Epithelial cell of esophagus (primary cell): Measurements from ENCODE around the gene LTB.

Experiments
- DNase-seq: peaks from one replicate; pipeline ENCODE4 v3.0.0; 2010; ENCODE audit warnings: low read depth
- H3K4me3 ChIP-seq: 2 replicates; pipeline ENCODE4 v1.5.1; 2011; ENCODE audit warnings: mild to moderate bottlenecking, low read length, control low read depth
- TF ChIP-seq, protein P1 (sequence below): IDR thresholded peaks from 2 replicates; pipeline ENCODE4 v1.5.1; 2011; ENCODE audit warnings: low read depth, mild to moderate bottlenecking, low read length, control low read depth, inconsistent platforms; ENCODE audit not compliant: insufficient read depth; ENCODE audit errors: missing control alignments

Gene LTB

DNA sequence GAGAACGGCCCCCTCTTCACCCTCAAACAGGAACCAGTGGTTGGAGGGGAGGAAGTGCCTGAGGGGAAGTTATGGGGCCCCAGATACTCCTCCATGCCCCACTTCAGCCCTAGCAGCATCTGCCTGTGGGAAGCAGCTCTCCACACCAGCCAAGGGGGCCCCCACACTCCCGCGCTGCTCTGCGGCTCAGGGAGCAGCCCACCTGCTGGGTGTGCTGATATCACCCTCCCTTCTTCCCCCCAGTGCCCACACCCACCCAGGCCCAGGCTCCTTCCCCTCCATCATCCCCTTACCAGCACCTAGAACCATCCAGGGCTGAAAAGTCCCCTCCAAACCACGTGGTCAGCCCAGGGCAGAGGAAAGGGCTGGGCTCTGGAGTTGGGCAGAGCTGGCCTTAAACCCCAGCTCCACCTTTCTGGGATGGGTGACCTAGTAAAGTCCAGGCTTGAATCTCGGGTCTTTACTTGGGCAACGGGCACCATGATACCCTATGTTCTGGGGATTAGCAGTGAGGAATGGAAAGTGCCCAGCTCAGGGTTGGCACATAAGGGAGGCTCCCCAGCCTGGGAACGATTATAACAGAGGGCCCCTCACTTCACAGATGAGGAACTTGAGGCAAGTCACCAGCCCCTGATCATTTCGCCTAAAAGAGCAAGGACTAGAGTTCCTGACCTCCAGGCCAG, 4.5 kb upstream of the LTB start:
- no peak overlapping the region for H3K4me3 ChIP-seq
- TF ChIP-seq, protein P1, sequence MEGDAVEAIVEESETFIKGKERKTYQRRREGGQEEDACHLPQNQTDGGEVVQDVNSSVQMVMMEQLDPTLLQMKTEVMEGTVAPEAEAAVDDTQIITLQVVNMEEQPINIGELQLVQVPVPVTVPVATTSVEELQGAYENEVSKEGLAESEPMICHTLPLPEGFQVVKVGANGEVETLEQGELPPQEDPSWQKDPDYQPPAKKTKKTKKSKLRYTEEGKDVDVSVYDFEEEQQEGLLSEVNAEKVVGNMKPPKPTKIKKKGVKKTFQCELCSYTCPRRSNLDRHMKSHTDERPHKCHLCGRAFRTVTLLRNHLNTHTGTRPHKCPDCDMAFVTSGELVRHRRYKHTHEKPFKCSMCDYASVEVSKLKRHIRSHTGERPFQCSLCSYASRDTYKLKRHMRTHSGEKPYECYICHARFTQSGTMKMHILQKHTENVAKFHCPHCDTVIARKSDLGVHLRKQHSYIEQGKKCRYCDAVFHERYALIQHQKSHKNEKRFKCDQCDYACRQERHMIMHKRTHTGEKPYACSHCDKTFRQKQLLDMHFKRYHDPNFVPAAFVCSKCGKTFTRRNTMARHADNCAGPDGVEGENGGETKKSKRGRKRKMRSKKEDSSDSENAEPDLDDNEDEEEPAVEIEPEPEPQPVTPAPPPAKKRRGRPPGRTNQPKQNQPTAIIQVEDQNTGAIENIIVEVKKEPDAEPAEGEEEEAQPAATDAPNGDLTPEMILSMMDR = no peak
- DNase-seq = no peak

DNA sequence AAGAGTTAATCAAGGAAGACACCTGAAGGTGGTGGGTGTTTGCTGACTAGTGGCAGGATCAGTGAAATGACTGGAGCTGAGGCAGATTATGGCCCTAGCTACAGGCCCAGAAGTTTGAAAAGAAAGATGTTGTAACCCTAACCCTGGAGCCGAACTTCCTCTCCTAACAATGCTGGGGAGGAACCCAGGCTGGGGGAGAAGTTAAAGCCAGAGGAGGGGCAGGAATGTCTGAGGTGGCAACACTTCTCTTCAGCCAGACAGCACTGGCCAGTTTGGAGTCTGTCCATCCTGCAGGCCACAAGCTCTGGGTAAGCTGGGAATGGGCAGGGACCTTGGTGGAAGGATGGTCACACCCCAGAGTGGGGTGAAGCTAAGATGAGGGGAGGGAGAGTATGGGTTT, 3.8 kb upstream of the LTB start, which contains the start of gene LST1:
TSS of gene LST1 (plus strand) at position 270 of the 400 bp plus-strand sequence. CDS start 1,023 bp downstream, outside the sequence.
- H3K4me3 ChIP-seq = no peak within 1 kb of the TSS
- no peak for DNase-seq
- TF ChIP-seq, protein P1 = no peak

DNA sequence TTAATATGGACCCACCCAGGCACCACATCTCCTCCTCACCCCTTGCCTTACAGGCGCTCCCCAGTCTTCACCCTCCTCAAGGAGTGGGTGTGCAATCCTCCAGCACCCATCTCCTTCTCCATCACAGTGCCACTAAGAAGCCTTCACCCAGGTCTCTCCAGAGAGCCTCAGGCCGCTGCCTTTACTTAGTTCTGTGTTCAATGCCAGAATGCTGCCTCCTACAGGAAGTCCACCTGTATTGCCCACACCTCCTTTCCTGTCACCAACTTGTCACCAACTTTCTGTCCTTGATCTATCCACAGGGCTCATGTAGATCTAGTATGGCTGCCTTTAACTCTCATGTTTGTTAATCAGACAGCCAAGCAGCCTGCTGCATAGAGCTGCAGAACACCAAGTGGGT, 3.3 kb upstream of the LTB start:
- DNase-seq = no peak
- TF ChIP-seq, protein P1 = peak; percentile 17

DNA sequence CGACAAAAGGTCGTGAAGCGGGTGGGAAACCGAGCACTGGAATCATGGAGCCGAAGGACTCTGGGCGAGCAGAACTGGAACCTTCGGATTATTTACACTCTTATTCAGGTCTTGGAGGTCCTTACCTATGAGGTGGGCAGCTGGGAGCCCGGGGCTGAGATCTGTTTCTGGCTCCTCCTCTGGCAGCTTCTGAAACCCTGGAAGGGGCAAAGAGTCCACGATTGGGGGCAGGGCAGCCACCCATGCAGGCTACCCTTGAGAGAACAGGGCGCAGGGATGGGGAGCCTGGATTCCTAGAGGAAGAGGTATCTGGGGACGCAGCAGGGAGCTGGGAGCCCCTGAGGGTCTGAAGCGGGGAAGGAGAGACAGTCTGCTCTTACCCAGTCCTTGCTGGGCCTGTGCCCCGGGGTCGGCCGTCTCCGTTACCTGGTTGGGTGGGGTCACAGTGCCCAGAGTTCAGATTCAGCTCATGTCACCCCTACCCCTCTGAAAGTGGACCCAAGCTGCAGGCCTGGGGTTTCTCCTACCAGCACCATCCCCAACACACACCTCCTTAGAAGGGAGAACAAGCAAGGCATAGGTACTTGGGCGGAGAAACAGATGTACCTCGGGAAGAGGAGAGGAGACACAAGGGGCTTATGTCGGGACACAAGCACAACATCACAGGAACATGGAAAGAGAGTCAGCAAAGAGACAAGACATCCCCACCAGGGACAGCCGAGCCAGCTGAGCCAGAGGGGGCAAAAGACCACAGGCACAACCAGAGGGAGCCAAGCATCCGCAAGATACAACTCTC, 592 bp downstream of the LTB start:
- TF ChIP-seq, protein P1 = no peak
- DNase-seq = no peak
- H3K4me3 ChIP-seq = peak overlapping the region; percentile 86

More for the DNA sequence above, 3.3 kb upstream of the LTB start:
- no peak overlapping the region for H3K4me3 ChIP-seq

DNA sequence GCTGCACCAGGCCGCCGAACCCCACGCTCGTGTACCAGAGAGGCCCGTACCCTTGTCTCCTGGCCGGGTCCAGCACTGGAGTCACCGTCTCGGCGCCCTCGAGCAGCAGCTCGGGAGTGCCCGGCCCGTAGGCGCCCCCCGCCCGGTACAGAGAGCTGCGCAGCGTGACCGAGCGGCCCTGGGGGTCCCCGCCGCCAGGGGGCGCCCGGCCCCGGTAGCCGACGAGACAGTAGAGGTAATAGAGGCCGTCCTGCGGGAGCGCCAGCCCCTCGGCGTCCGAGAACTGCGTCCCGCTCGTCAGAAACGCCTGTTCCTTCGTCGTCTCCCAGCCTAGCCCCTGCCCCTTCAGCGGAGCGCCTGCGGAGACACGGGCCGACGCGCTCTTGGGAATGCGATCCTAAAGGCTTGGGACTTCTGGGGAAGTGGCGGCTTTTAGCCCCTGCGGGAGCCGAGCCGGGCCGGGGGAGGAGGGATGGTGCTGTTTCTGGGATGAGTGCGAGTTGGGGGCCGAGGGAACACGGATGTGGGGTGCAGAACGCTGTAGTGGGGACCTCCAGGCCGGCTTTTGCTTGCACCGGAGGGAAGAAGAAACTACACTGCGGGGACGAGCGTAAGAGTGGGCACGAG, 1.3 kb downstream of the LTB start:
- peak overlapping the region; percentile 86 for H3K4me3 ChIP-seq
- TF ChIP-seq, protein P1 = peak; percentile 59
- peak; percentile 73 for DNase-seq

DNA sequence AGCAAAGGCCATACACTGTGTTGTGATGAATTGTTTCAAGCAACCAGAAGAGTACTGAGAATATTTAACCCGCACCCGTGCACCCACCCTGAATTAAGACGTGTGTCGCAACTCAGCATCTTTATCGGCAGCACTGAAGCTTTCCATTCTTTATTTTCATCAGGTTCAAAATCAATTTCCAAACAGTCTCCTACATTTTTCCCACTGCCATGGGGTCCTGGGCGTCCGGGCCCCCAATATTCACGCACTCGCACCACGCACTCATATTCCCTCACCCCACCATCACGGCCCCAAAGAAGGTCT, 1.8 kb downstream of the LTB start:
- DNase-seq = no peak
- TF ChIP-seq, protein P1 = no peak
- H3K4me3 ChIP-seq = peak overlapping the region; percentile 86
